ENCODE measurements around the gene PIN1. TPM values are rescaled to one million over a fixed set of nuclear protein-coding genes. Genes with fewer than 3 reads are reported as not detected.

The PIN1 gene
- total and polyA plus RNA-seq, 2 of the 13 experiments (the other 11 are each of a cell fraction or from before 2014, with no cell fraction given), result 31.9 to 72.0 TPM

DNA sequence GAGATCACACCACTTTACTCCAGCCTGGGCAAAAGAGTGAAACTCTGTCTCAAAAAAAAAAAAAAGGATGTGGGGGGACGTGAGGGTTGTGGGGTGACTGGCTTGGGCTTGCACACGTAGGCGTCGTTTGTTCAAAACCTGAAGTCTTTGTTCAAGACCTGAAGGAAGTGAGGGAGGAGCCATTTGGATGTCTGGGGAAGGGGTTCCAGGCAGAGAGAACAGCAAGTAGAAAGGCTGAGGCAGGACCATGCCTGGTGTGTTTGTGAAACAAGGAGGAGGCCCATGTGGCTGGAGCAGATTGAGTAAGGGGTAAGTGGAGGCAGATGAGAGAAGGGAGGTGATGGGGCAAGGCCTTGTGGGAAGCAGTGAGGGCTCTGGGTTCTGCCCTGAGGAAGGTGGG is 27.8 kb downstream of the PIN1 start:
- ChIA-PET CTCF (ENCODE audit: low intra/inter-chr PET ratio, low total read pairs) (no interaction called here), POLR2A (no interaction called here)
- Histone ChIP-seq H3K4me1 (ENCODE audit: insufficient read depth, low read length) (no peaks in the 10 kb centered on the region), H3K27me3 (ENCODE audit: control insufficient read depth in 1 of 2, insufficient read depth in 2 of 2, low read length in 2 of 2) (peaks cover 4 to 26% of the 10 kb centered on the region in 2 experiments; a peak in 4 of 5 replicates), H2AFZ (ENCODE audit: low read length) (no peak overlapping the region), H3K27ac (ENCODE audit: extremely low read length, insufficient read depth, low read length) (no peak overlapping the region), H3K4me3 (replicated peaks in 1 of 3; ENCODE audit: insufficient read depth in 1 of 3, low read depth in 2 of 3, low read length in 3 of 3) (no peak overlapping the region), H3K9ac (ENCODE audit: insufficient read depth, low read depth, low read length) (no peak overlapping the region), H3K36me3 (replicated peaks in 1 of 2; ENCODE audit: control insufficient read depth in 1 of 2, insufficient read depth in 2 of 2, low read length in 2 of 2) (no peaks in the 10 kb centered on the region), H3K4me2 (ENCODE audit: low read depth, low read length) (no peak overlapping the region), H4K20me1 (ENCODE audit: insufficient read depth, low read length) (no peaks in the 10 kb centered on the region), H3K9me3 (ENCODE audit: low read length) (no peaks in the 10 kb centered on the region), H3K79me2 (ENCODE audit: insufficient read depth, low read length) (no peaks in the 10 kb centered on the region)
- no peak for FAIRE-seq
- TF ChIP-seq POLR2AphosphoS2 (IDR thresholded peaks at IDR 0.05; ENCODE audit: low read depth, low read length) (no peak), KDM1A (CRISPR knock-in tag; IDR thresholded peaks at IDR 0.05) (no peak), NFIB (CRISPR knock-in tag; IDR thresholded peaks at IDR 0.05; ENCODE audit: borderline replicate concordance) (no peak), DR1 (CRISPR knock-in tag; IDR thresholded peaks at IDR 0.05) (no peak)
- TF ChIP-seq, protein P1, sequence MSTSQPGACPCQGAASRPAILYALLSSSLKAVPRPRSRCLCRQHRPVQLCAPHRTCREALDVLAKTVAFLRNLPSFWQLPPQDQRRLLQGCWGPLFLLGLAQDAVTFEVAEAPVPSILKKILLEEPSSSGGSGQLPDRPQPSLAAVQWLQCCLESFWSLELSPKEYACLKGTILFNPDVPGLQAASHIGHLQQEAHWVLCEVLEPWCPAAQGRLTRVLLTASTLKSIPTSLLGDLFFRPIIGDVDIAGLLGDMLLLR (CRISPR knock-in tag; IDR thresholded peaks at IDR 0.05), result no peak
- DNase-seq (ENCODE audit: low spot score), result no peak
- intact Hi-C loops (cut with micrococcal nuclease; ENCODE audit: unreplicated experiment), result no loop called here
- BruUV-seq (replicated peaks), result no TSS peak
- WGBS (ENCODE audit: low lambda C conversion rate), result 37% methylated on average over 4 of the region's 4 CpGs
- in situ Hi-C loops (cut with HindIII; ENCODE audit: extremely low pct_ligation_motif_present, low pct_unique_long_range_greater_than_20kb), result no loop called here
- ATAC-seq, result no peak

DNA sequence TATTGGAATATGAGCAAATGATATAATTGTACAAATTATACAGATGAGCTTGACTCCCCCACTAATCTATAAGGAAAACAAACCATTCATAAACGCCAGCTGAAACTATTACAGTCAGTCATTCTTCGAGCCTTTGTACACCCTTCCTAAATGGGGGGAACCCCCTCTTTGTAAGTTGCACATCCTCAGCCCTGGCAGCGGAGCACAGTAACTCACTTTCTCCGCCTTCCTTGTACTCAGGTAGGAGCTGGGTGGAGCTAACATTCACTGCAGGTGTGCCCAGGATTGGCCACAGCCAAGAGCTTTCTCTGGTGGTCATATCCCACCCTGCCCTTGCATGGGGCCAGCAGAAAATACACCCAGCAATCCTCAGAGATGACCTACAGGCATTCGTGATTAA is 28.6 kb downstream of the PIN1 start:
- TF ChIP-seq ZNF724P (CRISPR knock-in tag; IDR thresholded peaks at IDR 0.05; ENCODE audit: borderline replicate concordance) (no peak), ZSCAN9 (CRISPR knock-in tag; IDR thresholded peaks at IDR 0.05; ENCODE audit: borderline replicate concordance) (no peak), KDM2A (CRISPR knock-in tag; IDR thresholded peaks at IDR 0.05; ENCODE audit: borderline replicate concordance, low read depth) (no peak)
- 35% methylated on average over 5 of the region's 5 CpGs for WGBS (ENCODE audit: low lambda C conversion rate)
- intact Hi-C loops (cut with micrococcal nuclease; ENCODE audit: unreplicated experiment), result no loop called here
- no peaks in the 10 kb centered on the region for H3K79me2 ChIP-seq (ENCODE audit: insufficient read depth, low read length)
- no peak overlapping the region for H3K4me3 ChIP-seq (replicated peaks in 1 of 3; ENCODE audit: insufficient read depth in 1 of 3, low read depth in 2 of 3, low read length in 3 of 3)
- H3K9ac ChIP-seq (ENCODE audit: insufficient read depth, low read depth, low read length), result no peak overlapping the region
- no peak overlapping the region for H3K4me2 ChIP-seq (ENCODE audit: low read depth, low read length)
- CTCF ChIA-PET (ENCODE audit: low intra/inter-chr PET ratio, low total read pairs), result no interaction called here
- H4K20me1 ChIP-seq (ENCODE audit: insufficient read depth, low read length), result no peaks in the 10 kb centered on the region
- H3K27me3 ChIP-seq (ENCODE audit: control insufficient read depth in 1 of 2, insufficient read depth in 2 of 2, low read length in 2 of 2), result peaks cover 4 to 26% of the 10 kb centered on the region in 2 experiments; a peak in 4 of 5 replicates
- no peak for ATAC-seq
- no peak overlapping the region for H2AFZ ChIP-seq (ENCODE audit: low read length)
- BruUV-seq (replicated peaks), result no TSS peak
- no peak for DNase-seq (ENCODE audit: low spot score)
- POLR2A ChIA-PET, result no interaction called here
- H3K9me3 ChIP-seq (ENCODE audit: low read length), result no peaks in the 10 kb centered on the region
- H3K36me3 ChIP-seq (replicated peaks in 1 of 2; ENCODE audit: control insufficient read depth in 1 of 2, insufficient read depth in 2 of 2, low read length in 2 of 2), result no peaks in the 10 kb centered on the region
- no peak for FAIRE-seq
- no peak overlapping the region for H3K27ac ChIP-seq (ENCODE audit: extremely low read length, insufficient read depth, low read length)
- no peaks in the 10 kb centered on the region for H3K4me1 ChIP-seq (ENCODE audit: insufficient read depth, low read length)
- in situ Hi-C loops (cut with HindIII; ENCODE audit: extremely low pct_ligation_motif_present, low pct_unique_long_range_greater_than_20kb), result no loop called here
